ENCODE measurements around the gene SCAMP4. TPM values are rescaled to one million over a fixed set of nuclear protein-coding genes. Genes with fewer than 3 reads are reported as not detected.
"Not testable (repeated sequence)": the region's sequence is repeated elsewhere in the genome, so short reads cannot be mapped to it uniquely, and the experiment has no call there.

Gene SCAMP4
- polyA plus RNA-seq, 2 of the 4 experiments (the other 2 are of a cell fraction) = 7.6 to 63.0 TPM

DNA sequence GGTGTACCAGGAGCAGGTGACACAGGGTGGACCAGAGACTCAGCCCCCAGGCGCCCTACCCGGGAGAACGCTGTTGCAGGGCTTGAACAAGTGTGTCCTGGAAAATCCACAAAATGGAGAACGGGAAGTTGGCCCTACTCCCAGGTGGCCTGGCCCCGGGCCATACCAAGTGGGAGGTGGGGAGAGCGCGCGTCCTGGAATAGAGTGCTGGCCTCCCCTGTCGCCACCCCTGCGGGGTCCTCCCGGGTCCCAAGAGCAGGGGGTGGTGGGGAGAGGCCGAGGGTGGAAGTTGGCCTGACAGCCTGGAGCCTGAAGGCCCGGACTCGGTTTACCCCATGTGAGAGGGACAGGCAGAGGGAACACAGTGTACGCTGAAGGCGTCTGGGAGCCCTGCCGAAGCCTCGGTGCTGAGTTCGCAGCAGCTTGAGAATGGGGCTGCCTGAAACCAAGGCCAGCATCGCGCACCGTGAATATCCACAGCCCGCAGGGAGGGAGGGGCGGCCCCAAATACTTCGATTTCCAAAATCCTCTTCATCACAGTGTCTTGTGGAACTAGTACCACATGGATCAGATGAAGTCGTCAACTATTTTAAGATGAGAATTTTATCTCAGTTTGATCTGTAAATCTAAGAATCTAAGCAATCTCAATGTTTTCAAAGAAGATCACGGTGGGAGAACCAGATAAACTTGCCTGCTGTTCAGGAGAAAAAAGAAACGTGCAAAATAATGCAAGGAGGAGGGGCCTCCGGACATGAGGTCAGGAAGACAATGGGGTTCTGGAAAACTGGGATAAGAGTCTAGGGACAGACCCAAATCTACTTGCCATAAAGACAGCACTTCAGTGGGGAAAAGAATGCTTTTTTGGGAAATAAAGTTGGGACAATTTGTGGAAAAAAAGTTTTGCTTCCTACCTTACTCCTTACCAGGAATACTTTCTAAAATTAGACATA, 31.4 kb upstream of the SCAMP4 start (continued):
- TF ChIP-seq RFX5 (IDR thresholded peaks at IDR 0.05) = no peak
- TF ChIP-seq CHD4 (IDR thresholded peaks at IDR 0.05; ENCODE audit: borderline replicate concordance) = no peak
- TF ChIP-seq RCOR1 (IDR thresholded peaks at IDR 0.05; ENCODE audit: low read depth, low read length) = no peak

DNA sequence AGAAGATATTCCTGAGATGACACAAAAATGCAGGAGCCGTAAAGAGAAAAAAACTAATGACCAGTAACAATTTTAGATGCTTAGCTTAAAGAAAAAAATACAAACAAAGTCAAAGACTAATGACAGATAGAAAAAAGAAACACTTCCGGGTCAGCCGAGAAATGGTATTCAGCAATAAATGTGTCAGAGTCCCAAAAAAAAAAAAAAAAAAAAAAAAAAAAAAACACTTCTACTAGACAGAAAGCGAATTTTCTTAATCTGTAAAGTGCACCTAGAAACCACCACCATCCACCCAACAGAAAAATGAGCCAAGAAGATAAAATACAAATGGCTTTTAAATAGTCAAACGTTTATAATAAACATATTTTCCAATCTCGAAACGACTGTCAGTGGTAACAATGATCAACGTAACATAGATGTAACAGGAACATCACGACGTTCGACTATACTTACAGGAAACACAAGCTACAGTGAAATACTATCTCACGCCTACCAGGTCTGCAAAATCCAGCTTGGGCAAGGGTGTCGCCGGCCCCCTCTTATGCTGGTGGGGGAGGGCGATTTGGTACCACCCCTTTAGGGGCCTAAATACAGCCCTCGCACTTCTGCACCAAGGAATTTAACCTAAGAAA, 30.5 kb upstream of the SCAMP4 start:
- Histone ChIP-seq H3K4me1 (peaks cover 14% of the 10 kb centered on the region), H3K4me2 (peak overlapping the region; percentile 100), H3K9me3 (no peaks in the 10 kb centered on the region), H3K4me3 (peak overlapping the region; percentile 88), H3K27ac (peak overlapping the region; percentile 88 to 95)
- TF ChIP-seq MAZ (IDR thresholded peaks at IDR 0.05; ENCODE audit: borderline replicate concordance, low read depth, low read length) (no peak), EP300 (IDR thresholded peaks at IDR 0.05) (no peak), CHD2 (IDR thresholded peaks at IDR 0.05; ENCODE audit: low read length, partially characterized antibody) (no peak), POLR2A (IDR thresholded peaks at IDR 0.05; ENCODE audit: low read length) (no peak), ESRRA (IDR thresholded peaks at IDR 0.05; ENCODE audit: borderline replicate concordance, low read length) (no peak), CBX8 (IDR thresholded peaks at IDR 0.05) (no peak), HDAC2 (IDR thresholded peaks at IDR 0.05) (no peak), ZC3H11A (IDR thresholded peaks at IDR 0.05) (no peak), PHF8 (IDR thresholded peaks at IDR 0.05; ENCODE audit: borderline replicate concordance, low read depth) (no peak), KDM1A (IDR thresholded peaks at IDR 0.05; ENCODE audit: low read depth) (no peak), RARB (CRISPR knock-in tag; IDR thresholded peaks at IDR 0.05) (no peak), ZFP36 (IDR thresholded peaks at IDR 0.05; ENCODE audit: borderline replicate concordance, partially characterized antibody) (no peak), JUNB (IDR thresholded peaks at IDR 0.05) (no peak), RCOR1 (IDR thresholded peaks at IDR 0.05; ENCODE audit: low read depth, low read length) (no peak), RFX5 (IDR thresholded peaks at IDR 0.05) (no peak), HOXB5 (CRISPR knock-in tag; IDR thresholded peaks at IDR 0.05) (no peak)
- TF ChIP-seq, protein P1, sequence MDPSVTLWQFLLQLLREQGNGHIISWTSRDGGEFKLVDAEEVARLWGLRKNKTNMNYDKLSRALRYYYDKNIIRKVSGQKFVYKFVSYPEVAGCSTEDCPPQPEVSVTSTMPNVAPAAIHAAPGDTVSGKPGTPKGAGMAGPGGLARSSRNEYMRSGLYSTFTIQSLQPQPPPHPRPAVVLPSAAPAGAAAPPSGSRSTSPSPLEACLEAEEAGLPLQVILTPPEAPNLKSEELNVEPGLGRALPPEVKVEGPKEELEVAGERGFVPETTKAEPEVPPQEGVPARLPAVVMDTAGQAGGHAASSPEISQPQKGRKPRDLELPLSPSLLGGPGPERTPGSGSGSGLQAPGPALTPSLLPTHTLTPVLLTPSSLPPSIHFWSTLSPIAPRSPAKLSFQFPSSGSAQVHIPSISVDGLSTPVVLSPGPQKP (IDR thresholded peaks at IDR 0.05; ENCODE audit: low read depth, low read length) = no peak
- ChIA-PET CTCF (interaction anchor here (2.7 kb wide), 1 partner anchor 10 kb away, joined by 10 read pairs; no protein-coding TSS in a partner anchor), POLR2A (interaction anchor here (0.6 to 1.2 kb wide), 3 partner anchors 10 to 510 kb away, joined by 3 to 4 read pairs (median 3); partner anchors contain the start of gene ABHD17A)
- DNase-seq (ENCODE audit: low read depth in 1 of 2, low spot score in 1 of 2) (no peak), FAIRE-seq (no peak), ATAC-seq (no peak)
- 18% methylated on average over 16 of the region's 16 CpGs for WGBS (ENCODE audit: missing lambda C conversion rate)

DNA sequence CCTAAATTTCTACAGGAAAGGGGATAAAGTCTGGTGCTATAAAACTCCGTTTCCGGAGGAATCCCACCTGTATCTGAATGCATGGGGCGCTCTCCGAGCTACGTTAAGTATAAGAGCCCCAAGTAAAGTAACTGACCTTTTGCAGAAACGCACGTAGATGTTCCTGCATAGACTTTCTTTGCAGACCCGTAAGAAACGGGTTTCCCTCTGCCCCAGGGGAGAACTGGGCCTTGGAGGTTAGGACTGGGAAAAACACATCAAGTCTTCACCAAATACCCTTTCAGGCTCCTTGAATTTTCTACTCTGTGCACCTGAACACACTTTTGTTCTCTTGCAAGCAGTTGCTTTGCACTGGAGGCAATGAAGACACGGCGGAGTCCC, 29.9 kb upstream of the SCAMP4 start:
- peak in 1 of 2 experiments; percentile 8; a peak in 3 of 6 replicates for ATAC-seq
- not testable (repeated sequence) for FAIRE-seq; H3K9me3 ChIP-seq; DNase-seq (ENCODE audit: low read depth in 1 of 2, low spot score in 1 of 2)
- ChIA-PET CTCF (interaction anchor here (2.7 kb wide), 1 partner anchor 11 kb away, joined by 10 read pairs; no protein-coding TSS in a partner anchor), POLR2A (interaction anchor here (0.6 to 1.2 kb wide), 2 partner anchors 10 to 11 kb away, joined by 3 to 4 read pairs; partner anchors contain the start of gene ABHD17A)
- Histone ChIP-seq H3K4me3 (peak overlapping the region; percentile 88), H3K4me1 (peaks cover 14% of the 10 kb centered on the region), H3K27ac (peak overlapping the region; percentile 88 to 95), H3K4me2 (peak overlapping the region; percentile 100)
- 7% methylated on average over 11 of the region's 11 CpGs for WGBS (ENCODE audit: missing lambda C conversion rate)

All from A549 (cell line).